HG02840 (cell line): Measurements from ENCODE around the gene P3H1.
A peak's percentile ranks its signal among the peaks of the same experiment; 100 is the strongest.
"Not testable (repeated sequence)": the region's sequence is repeated elsewhere in the genome, so short reads cannot be mapped to it uniquely, and the experiment has no call there.

Experiments used
- ATAC-seq: cut with Tn5 transposase; IDR thresholded peaks from one replicate; pipeline ENCODE4 v1.9.1; 2021; ENCODE audit warnings: mild to moderate bottlenecking, moderate library complexity, moderate number of reproducible peaks; ENCODE audit not compliant: unreplicated experiment, low FRiP score

The P3H1 gene, protein sequence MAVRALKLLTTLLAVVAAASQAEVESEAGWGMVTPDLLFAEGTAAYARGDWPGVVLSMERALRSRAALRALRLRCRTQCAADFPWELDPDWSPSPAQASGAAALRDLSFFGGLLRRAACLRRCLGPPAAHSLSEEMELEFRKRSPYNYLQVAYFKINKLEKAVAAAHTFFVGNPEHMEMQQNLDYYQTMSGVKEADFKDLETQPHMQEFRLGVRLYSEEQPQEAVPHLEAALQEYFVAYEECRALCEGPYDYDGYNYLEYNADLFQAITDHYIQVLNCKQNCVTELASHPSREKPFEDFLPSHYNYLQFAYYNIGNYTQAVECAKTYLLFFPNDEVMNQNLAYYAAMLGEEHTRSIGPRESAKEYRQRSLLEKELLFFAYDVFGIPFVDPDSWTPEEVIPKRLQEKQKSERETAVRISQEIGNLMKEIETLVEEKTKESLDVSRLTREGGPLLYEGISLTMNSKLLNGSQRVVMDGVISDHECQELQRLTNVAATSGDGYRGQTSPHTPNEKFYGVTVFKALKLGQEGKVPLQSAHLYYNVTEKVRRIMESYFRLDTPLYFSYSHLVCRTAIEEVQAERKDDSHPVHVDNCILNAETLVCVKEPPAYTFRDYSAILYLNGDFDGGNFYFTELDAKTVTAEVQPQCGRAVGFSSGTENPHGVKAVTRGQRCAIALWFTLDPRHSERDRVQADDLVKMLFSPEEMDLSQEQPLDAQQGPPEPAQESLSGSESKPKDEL

DNA sequence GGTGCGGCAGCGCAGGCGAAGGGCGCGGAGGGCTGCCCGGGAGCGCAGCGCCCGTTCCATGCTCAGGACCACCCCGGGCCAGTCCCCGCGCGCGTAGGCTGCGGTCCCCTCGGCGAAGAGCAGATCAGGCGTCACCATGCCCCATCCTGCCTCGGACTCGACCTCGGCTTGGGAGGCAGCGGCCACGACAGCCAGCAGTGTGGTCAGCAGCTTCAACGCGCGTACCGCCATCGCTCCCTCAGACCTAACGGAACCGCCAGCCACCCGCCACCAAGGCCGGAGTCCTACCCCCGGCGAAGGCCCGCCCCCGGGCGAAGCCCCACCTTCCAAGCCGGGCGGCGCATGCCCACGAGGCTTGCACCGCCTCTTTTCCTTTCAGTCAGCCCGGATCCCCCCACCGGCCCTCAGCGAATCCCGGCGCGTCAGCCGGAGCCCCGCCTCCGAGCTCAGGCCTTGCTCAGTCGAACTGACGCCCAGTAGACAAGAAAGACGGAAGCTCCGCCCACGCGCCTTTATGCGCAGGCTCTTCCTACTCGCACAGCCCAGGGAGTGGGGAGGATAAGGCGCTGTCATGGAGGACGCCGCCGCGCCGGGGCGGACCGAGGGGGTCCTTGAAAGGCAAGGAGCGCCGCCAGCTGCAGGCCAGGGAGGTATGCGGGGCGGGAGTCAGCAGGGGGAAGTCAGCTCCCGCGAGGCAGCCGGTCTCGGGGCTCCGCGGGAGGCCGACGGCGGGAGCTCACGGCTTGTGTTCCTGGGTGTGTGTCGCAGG, at the start of gene P3H1, which contains the start of gene C1orf50:
Gene P3H1 (minus strand): TSS at position 288 of the 769 bp plus-strand sequence. CDS start 57 bp downstream, at position 231.
Gene C1orf50 (plus strand): TSS at position 509 of the 769 bp plus-strand sequence. CDS start 63 bp downstream, at position 572.
- ATAC-seq: peak; percentile 90

- no peak for ATAC-seq
These were observed 49.2 kb upstream of the P3H1 start for GRCh38 chr1:42815941-42816584.

- not testable (repeated sequence) for ATAC-seq
These were observed 48.0 kb upstream of the P3H1 start for GRCh38 chr1:42814815-42815214.

DNA sequence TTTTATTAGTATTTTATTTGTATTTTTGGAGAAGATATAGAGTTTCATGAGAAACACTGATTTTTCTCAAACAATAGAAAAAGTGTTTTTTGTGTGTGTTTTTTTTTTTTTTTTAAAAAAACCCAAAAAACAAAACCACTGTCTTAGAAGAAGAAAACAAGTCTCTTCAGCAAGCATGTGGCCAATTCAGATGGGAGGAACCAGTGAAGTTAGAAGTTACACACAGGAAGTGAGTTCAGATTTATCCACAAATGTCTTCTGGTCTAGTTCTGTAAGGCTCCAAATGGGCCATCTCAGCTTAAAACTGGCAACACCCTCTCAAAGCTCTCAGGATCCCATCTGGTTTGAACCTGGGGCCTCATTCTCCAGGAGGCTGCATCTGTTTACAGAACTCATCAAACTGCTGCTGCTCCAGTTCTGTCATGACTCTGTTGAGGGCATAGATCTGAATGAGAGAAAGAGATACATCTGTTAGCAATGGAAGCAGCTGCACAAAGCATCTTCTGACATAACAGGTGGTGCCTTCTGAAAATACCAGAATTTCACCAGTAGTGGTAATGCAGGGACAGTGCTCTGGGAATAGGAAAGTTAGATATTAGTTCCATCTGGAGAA, 40.3 kb upstream of the P3H1 start:
- ATAC-seq: no peak

- no peak for ATAC-seq
These were observed 39.8 kb upstream of the P3H1 start for GRCh38 chr1:42806593-42806992.

DNA sequence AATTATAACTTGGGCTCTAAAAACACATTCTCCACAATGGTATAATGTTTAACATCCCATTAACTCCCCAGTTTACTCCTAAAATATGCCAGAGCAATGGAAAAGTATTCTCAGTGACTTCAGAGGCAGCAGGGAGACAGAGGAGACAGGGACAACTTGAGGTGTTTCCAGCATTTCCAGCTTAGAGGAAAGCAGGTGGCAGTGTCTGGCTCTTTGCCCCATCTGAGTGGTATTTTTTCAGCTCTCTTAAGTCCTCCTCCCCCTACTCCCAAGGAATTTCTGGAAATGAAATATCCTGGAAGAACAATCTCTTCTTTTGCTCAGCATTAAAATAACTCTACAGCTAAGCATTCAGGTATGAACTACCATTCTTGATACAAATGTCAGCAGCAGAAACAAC, 39.3 kb upstream of the P3H1 start:
- no peak for ATAC-seq

GRCh38 chr1:42801832-42802473, 35.1 kb upstream of the P3H1 start:
- ATAC-seq: no peak

DNA sequence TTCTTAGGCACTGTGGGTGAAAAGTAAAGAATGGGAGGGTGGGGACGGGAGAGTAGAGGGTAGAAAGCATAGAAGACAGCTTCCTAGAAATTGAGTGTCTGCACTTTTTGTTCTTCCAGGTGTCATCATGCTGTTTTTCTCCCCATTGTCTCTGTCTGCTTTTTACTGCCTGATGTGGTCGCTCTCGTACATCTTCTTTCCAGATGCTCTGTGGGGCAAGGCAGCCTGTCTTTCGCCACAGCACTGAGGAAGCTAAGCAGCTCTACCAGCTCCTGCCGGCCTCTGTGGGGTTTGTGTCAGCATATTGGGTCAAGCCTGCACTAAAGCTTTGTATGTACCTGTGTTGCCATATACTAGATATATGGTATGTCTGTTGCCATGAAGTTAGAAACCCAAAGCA, 31.2 kb upstream of the P3H1 start:
- ATAC-seq: no peak

DNA sequence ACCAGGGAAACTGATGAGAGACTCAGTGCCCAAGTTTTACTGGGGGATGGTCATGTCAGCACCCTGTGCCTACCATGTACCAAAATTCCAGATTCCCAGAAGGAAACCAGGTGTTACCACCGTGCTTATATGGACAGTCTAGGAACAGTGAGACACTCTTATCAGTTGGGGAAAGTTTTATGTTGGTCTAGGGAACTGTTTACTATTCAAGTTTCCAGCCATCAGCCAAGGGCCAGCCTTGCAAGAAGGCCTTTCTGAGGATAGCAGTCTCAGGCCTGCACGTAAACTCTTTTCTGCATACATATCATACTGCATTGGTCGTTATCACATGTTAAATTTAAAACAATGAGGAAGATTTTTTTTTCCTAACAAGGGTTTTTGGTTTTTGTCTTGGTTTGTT, 30.6 kb upstream of the P3H1 start:
- ATAC-seq: no peak

GRCh38 chr1:42793824-42794223, 27.0 kb upstream of the P3H1 start:
- no peak for ATAC-seq

DNA sequence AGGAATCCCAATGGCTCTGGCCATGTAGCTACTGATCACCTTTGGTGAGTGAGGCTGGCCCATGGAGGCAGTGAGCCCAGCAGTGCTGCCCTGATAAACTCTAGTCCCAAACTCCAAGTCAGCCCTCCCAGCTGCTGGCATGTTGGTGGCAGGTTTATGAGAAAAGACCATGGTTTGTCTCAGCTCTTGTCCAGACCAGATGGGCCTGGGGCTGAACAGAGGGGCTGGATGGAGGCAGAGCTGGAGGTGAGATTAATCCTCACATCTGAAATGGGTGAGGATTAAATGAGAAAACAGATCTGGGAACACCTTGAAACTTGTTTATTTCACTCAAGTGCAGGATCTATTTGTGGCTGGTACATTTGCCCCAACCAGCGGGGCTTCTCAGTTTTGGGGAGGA, 21.2 kb upstream of the P3H1 start:
- ATAC-seq: no peak

DNA sequence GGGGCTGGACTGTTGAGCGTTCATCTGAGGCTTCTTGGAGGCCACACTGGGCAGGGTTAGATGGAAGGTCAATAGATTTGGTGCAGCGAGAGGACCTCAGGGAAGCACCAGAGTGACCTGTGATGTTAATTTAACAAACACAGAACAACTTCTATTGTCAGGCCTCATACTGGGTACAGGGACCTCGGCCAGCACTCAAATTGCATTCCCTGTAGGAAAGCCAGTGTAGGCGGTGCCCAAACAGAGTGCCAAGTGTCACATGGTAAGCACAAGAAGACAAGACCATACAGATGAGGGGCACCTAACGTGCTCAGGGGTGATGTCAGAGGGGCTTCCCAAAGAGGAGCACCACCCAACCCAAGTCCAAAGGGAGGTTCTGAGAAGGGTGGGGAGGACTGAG, 19.3 kb upstream of the P3H1 start:
- ATAC-seq: no peak

DNA sequence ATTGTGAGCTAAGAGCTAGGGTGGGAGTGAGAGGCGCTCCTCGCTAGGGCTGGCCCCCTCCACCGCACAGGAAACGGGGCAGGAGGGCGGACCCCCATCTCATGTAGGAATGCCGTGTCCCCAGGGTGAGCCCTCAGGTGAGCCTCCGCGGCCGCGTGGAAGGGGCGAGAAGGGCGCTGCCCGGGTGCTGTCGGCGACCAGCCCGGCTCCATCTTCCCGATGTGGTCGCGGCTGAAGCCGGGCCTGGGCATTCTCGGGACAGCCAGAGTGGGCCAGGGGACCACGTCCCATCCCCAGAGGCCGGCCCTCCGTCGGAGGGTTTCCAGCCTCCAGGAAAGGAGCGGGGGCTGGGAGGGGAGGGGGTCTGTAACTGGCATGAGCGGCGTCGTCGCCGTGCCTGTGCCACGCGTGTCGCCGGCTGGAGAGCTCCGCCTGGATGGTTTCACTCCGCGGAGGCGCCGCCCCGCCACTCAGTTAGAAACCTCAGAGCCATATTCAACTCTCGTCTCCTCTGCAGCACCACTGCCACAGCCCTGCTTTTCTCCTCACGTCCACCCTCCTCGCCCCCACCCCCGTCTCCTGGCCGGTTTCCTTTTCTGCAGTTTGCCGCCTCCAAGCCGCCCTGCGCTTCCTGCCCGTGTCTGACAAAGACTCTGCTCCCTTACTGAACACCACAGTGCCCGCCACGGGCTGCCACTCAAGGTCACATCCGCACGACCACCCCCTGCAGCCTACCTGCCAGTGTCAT, 18.3 kb upstream of the P3H1 start, which contains the start of gene TMEM269:
Gene TMEM269 (plus strand): TSS at position 46 of the 748 bp plus-strand sequence. CDS start 4,903 bp downstream, outside the sequence.
- no peak for ATAC-seq

GRCh38 chr1:42784547-42784945, 17.7 kb upstream of the P3H1 start:
- ATAC-seq: no peak

- ATAC-seq: no peak
These were observed 16.3 kb upstream of the P3H1 start for GRCh38 chr1:42783092-42783491.

DNA sequence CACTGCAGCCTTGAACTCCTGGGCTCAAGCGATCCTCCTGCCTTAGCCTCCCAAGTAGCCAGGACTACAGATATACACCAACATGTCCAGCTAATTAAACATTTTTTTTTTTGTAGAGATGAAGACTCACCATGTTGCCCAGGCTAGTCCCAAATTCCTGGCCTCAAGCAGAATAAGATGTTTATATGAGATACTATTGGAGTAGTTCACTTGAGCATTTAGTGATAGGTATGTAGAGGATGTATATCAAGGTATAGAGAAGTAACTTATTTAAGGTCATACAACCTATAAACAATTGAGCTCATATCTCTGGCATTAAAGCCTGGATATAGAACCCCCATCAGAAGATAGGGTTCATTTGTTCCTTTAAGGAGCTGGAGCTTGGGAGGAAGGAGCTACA, 13.3 kb upstream of the P3H1 start:
- no peak for ATAC-seq

DNA sequence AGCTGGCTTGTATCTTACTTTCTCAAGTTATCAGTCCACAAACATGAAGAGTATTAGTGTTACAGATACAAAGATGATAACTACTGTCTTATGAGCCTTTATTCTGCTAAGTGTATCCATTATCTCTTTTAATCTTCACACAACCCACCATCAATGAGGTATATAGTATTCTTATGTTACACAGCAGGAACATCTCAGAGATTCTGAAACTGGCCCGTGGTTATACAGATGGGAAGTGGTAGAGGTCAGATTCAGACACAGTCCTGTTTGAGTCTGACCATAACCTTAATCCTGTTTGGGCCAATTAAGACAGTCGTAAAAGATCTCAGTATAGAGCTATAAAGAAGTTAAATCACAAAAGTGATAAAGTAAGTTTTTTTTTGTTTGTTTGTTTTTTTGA, 12.9 kb upstream of the P3H1 start:
- ATAC-seq: no peak

DNA sequence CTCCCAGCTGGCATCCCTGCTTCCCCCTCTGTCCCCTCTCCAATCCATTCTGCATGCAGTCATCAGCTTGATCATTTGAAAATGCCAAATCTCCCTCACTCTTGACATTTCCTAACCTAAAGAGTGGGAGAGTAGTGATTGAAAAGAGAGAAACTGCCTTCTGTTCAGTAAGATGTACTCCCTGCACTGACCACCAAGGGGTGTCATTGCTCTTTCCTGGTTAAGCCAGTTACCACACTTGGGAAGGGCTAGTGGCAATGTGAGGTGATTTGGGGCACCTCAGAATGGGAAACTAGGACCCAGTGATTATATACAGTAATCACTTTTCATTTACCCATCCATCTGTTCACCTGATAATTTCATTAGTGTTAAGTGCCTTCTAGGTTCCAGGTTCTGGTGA, 11.0 kb upstream of the P3H1 start:
- no peak for ATAC-seq

- ATAC-seq: no peak
These were observed 9.7 kb upstream of the P3H1 start for GRCh38 chr1:42776502-42776901.
